Panc1 (cell line): ENCODE results near the gene EREG. TPM values are rescaled to one million over a fixed set of nuclear protein-coding genes. Genes with fewer than 3 reads are reported as not detected.

Experiments used
- ATAC-seq: fragments of 200-7000 bp; cut with Tn5 transposase; 2 replicates; pipeline ENCODE4 v1.9.1; 2020; ENCODE audit warnings: mild to moderate bottlenecking, moderate library complexity
- BruUV-seq: library from RNA; stranded (reverse); fragments of 400-500 nt; replicated peaks from 2 replicates; lab custom pipeline; 2021; lab: Mats Ljungman, UMichigan
- CTCF ChIA-PET: fragments of 300-600 bp; sonication (Branson Sonifier 250); formaldehyde crosslinking; loops from one replicate; lab custom pipeline; 2022; ENCODE audit warnings: antibody characterized with exemption; lab: Charles Lee
- POLR2A ChIA-PET: fragments of 300-600 bp; sonication (Branson Sonifier 250); formaldehyde crosslinking; loops from one replicate; lab custom pipeline; 2022; ENCODE audit warnings: antibody characterized with exemption; lab: Charles Lee
- DNase-seq: peaks from one replicate; pipeline ENCODE4 v3.0.0-alpha.2; 2010; ENCODE audit warnings: low read depth, low spot score
- H3K27ac ChIP-seq: 2 replicates; pipeline ENCODE4 v1.5.1; 2011; ENCODE audit warnings: mild to moderate bottlenecking, low read length, inconsistent platforms
- H3K27me3 ChIP-seq: fragments of 200-500 bp; sonication (Bioruptor generic); 2 replicates; pipeline ENCODE4 v1.6.0; 2014; ENCODE audit warnings: low read length, inconsistent platforms; ENCODE audit not compliant: control insufficient read depth, insufficient read depth
- H3K36me3 ChIP-seq: fragments of 200-500 bp; sonication (Bioruptor generic); 2 replicates; pipeline ENCODE4 v1.5.1; 2014; ENCODE audit warnings: inconsistent platforms, mild to moderate bottlenecking, low read length, moderate library complexity; ENCODE audit not compliant: control insufficient read depth, insufficient read depth
- H3K4me1 ChIP-seq: 2 replicates; pipeline ENCODE4 v1.5.1; 2011; ENCODE audit warnings: inconsistent platforms, mild to moderate bottlenecking, low read length, moderate library complexity; ENCODE audit not compliant: control insufficient read depth, insufficient read depth
- H3K4me3 ChIP-seq, 2 experiments: 2 replicates each; pipeline ENCODE4 v1.5.1; 2011 to 2012; ENCODE audit warnings: low read depth in 2 of 2, low read length in 2 of 2, mild to moderate bottlenecking in 2 of 2, inconsistent platforms in 1 of 2, moderate library complexity in 1 of 2
- H3K9me3 ChIP-seq: fragments of 200-500 bp; sonication (Bioruptor generic); 2 replicates; pipeline ENCODE4 v1.5.1; 2014; ENCODE audit warnings: low read depth, mild to moderate bottlenecking, inconsistent platforms, low read length, moderate library complexity; ENCODE audit not compliant: control insufficient read depth, insufficient read depth
- POLR2AphosphoS5 ChIP-seq: IDR thresholded peaks from 2 replicates; pipeline ENCODE4 v1.6.1; 2012; ENCODE audit warnings: mild to moderate bottlenecking, low read depth, low read length, moderate library complexity
- SIN3A ChIP-seq: IDR thresholded peaks from 2 replicates; pipeline ENCODE4 v1.6.1; 2012; ENCODE audit warnings: low read depth, mild to moderate bottlenecking, low read length, moderate library complexity, borderline replicate concordance; ENCODE audit not compliant: insufficient read depth
- TCF7L2 ChIP-seq: IDR thresholded peaks from 2 replicates; pipeline ENCODE4 v1.6.1; 2011; ENCODE audit warnings: mild to moderate bottlenecking, low read depth, low read length, inconsistent platforms
- in situ Hi-C: cut with HindIII; loops from 2 replicates; pipeline ENCODE4 v1.10.0; 2016; ENCODE audit warnings: low sequenced_read_pairs, low pct_unique_long_range_greater_than_20kb
- intact Hi-C: fragments of 100-400 bp; cut with micrococcal nuclease; formaldehyde crosslinking; loops from one replicate; pipeline ENCODE4 v1.10.0; 2022; ENCODE audit not compliant: unreplicated experiment
- total RNA-seq: library from RNA; stranded (reverse); gene quantifications from one replicate; pipeline ENCODE4 v1.2.1, GENCODE V29; 2021; ENCODE audit not compliant: unreplicated experiment
- TF ChIP-seq, protein P1 (sequence below): fragments of 450-650 bp; IDR thresholded peaks from 2 replicates; pipeline ENCODE4 v1.5.1; 2017; ENCODE audit warnings: mild to moderate bottlenecking
- TF ChIP-seq, protein P2 (sequence below), 2 experiments: IDR thresholded peaks; 2 replicates each; pipeline ENCODE4 v1.6.1; 2011 to 2012; ENCODE audit warnings: low read depth in 2 of 2, control low read depth in 1 of 2, low read length in 1 of 2, mild to moderate bottlenecking in 1 of 2, moderate library complexity in 1 of 2; ENCODE audit not compliant: insufficient read depth in 1 of 2

The EREG gene
- total RNA-seq, 1 experiment from 2014 or later, result 2.1 TPM

DNA sequence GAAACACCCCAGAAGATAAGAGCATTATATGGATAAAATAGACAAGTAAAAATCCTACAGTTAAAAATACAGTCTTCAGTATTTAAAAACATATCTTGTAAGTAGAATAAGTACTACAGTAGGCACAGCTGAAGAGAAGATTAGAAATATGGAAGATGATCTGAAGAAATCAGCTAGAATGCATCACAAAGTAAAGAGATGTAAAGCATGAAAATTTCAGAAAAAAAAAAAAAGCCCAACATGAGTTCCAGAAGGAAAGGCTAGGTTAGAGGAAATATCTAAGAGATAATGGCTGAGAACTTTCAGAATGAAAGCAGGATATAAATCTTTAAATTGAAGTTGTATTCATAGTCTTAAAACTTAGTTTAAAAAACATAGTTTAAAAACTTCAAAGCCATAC is 35.6 kb upstream of the EREG start:
- Histone ChIP-seq H3K4me3 (no peak overlapping the region), H3K27ac (no peak overlapping the region), H3K27me3 (no peaks in the 10 kb centered on the region), H3K9me3 (no peaks in the 10 kb centered on the region), H3K4me1 (no peaks in the 10 kb centered on the region), H3K36me3 (no peaks in the 10 kb centered on the region)
- CTCF ChIA-PET, result no interaction called here
- no peak for TF ChIP-seq POLR2AphosphoS5
- no peak for TF ChIP-seq TCF7L2
- BruUV-seq, result no TSS peak
- POLR2A ChIA-PET, result no interaction called here
- no peak for DNase-seq
- ATAC-seq, result no peak
- intact Hi-C loops, result no loop called here
- in situ Hi-C loops, result no loop called here

DNA sequence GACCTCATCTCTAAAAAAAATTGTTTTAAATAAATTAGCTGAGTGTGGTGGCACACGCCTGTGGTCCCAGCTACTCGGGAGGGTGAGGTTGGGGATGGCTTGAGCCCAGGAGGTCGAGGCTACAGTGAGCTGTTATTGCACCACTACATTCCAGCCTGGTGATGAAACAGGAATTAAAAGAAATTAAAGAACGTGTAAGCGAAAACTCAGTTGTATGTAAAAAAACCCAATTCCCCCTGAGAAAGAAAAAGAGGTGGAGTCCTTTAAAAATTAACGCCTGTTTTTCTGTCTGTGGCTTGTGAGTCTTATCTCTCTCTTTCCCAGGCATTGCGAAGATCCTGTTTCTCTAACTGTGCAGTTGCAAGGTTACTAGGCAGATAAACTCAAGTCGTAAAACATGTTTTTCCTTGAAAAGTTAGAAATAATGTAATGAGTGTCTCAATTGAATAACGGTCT is 34.6 kb upstream of the EREG start:
- BruUV-seq, result no TSS peak

DNA sequence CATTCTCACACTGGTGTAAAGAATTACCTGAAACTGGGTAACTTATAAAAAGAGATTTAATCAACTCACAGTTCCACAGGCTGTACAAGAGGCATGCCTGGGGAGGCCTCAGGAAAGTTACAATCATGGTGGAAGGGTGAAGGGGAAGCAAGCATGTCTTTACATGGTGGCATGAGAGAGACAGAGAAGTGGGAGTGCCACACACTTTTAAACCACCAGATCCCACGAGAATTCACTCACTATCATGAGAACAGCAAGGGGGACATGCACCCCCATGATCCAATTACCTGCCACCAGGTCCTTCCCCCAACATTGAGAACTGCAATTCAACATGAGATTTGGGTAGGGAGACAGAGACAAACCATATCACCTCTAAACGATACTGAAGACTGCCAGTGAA is 33.7 kb upstream of the EREG start:
- H3K27ac ChIP-seq, result no peak overlapping the region
- DNase-seq, result no peak
- BruUV-seq, result no TSS peak
- no peaks in the 10 kb centered on the region for H3K27me3 ChIP-seq
- H3K9me3 ChIP-seq, result no peaks in the 10 kb centered on the region
- POLR2A ChIA-PET, result no interaction called here
- TF ChIP-seq TCF7L2, result no peak
- TF ChIP-seq, protein P1, sequence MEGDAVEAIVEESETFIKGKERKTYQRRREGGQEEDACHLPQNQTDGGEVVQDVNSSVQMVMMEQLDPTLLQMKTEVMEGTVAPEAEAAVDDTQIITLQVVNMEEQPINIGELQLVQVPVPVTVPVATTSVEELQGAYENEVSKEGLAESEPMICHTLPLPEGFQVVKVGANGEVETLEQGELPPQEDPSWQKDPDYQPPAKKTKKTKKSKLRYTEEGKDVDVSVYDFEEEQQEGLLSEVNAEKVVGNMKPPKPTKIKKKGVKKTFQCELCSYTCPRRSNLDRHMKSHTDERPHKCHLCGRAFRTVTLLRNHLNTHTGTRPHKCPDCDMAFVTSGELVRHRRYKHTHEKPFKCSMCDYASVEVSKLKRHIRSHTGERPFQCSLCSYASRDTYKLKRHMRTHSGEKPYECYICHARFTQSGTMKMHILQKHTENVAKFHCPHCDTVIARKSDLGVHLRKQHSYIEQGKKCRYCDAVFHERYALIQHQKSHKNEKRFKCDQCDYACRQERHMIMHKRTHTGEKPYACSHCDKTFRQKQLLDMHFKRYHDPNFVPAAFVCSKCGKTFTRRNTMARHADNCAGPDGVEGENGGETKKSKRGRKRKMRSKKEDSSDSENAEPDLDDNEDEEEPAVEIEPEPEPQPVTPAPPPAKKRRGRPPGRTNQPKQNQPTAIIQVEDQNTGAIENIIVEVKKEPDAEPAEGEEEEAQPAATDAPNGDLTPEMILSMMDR, result no peak
- TF ChIP-seq, protein P2, sequence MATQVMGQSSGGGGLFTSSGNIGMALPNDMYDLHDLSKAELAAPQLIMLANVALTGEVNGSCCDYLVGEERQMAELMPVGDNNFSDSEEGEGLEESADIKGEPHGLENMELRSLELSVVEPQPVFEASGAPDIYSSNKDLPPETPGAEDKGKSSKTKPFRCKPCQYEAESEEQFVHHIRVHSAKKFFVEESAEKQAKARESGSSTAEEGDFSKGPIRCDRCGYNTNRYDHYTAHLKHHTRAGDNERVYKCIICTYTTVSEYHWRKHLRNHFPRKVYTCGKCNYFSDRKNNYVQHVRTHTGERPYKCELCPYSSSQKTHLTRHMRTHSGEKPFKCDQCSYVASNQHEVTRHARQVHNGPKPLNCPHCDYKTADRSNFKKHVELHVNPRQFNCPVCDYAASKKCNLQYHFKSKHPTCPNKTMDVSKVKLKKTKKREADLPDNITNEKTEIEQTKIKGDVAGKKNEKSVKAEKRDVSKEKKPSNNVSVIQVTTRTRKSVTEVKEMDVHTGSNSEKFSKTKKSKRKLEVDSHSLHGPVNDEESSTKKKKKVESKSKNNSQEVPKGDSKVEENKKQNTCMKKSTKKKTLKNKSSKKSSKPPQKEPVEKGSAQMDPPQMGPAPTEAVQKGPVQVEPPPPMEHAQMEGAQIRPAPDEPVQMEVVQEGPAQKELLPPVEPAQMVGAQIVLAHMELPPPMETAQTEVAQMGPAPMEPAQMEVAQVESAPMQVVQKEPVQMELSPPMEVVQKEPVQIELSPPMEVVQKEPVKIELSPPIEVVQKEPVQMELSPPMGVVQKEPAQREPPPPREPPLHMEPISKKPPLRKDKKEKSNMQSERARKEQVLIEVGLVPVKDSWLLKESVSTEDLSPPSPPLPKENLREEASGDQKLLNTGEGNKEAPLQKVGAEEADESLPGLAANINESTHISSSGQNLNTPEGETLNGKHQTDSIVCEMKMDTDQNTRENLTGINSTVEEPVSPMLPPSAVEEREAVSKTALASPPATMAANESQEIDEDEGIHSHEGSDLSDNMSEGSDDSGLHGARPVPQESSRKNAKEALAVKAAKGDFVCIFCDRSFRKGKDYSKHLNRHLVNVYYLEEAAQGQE (IDR thresholded peaks at IDR 0.05; ENCODE audit: insufficient read depth in 1 of 2, low read depth in 2 of 2, low read length in 1 of 2), result no peak
- TF ChIP-seq POLR2AphosphoS5, result no peak
- CTCF ChIA-PET, result no interaction called here
- H3K4me1 ChIP-seq, result no peaks in the 10 kb centered on the region
- ATAC-seq, result no peak
- H3K4me3 ChIP-seq, result no peak overlapping the region
- in situ Hi-C loops (no loop called here), intact Hi-C loops (no loop called here)
- H3K36me3 ChIP-seq, result no peaks in the 10 kb centered on the region

More for the DNA sequence above, 34.6 kb upstream of the EREG start:
- H3K36me3 ChIP-seq, result no peaks in the 10 kb centered on the region
- H3K4me1 ChIP-seq, result no peaks in the 10 kb centered on the region
- H3K4me3 ChIP-seq, result no peak overlapping the region
- in situ Hi-C loops (no loop called here), intact Hi-C loops (no loop called here)
- no peaks in the 10 kb centered on the region for H3K9me3 ChIP-seq
- H3K27me3 ChIP-seq, result no peaks in the 10 kb centered on the region
- CTCF ChIA-PET, result no interaction called here
- POLR2A ChIA-PET, result no interaction called here
- TF ChIP-seq SIN3A, result no peak
- TF ChIP-seq, protein P1, result no peak
- TF ChIP-seq POLR2AphosphoS5, result no peak
- TF ChIP-seq TCF7L2, result no peak
- TF ChIP-seq, protein P2 (IDR thresholded peaks at IDR 0.05; ENCODE audit: insufficient read depth in 1 of 2, low read depth in 2 of 2, low read length in 1 of 2), result no peak
- DNase-seq, result no peak
- no peak for ATAC-seq
- H3K27ac ChIP-seq, result no peak overlapping the region
